GM21526 (cell line): ENCODE measurements around the gene USP22.

Experiments
- ATAC-seq: cut with Tn5 transposase; IDR thresholded peaks from one replicate; pipeline ENCODE4 v1.9.1; 2021; ENCODE audit warnings: moderate library complexity; ENCODE audit not compliant: unreplicated experiment, low FRiP score

Gene USP22

GRCh38 chr17:21053056-21053455 lies 10.2 kb upstream of the USP22 start:
- peak; percentile 60 for ATAC-seq

DNA sequence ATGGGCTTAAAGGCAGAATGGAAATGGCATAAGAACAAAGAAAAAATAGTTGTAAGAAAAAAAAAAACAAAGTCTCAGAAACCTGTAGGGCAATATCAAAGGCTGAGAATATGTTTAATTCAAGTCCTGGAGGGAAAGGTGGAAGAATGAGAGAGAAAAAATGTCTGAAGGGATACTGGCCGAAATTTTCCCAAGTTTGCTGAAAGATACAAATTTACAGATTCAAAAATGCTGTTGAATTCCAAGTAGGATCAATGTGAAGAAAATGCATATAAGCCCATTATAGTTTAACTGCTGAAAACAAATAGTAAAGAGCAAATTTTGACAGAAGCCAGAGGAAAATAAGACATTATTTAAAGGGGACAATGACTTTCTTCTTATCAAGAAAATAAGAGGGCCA lies 6.6 kb upstream of the USP22 start:
- ATAC-seq, result no peak

GRCh38 chr17:21046216-21046615 lies 3.4 kb upstream of the USP22 start:
- no peak for ATAC-seq

GRCh38 chr17:21044971-21045370 lies 2.2 kb upstream of the USP22 start:
- ATAC-seq, result no peak

GRCh38 chr17:21043296-21044232 lies 753 bp upstream of the USP22 start:
- ATAC-seq, result peak; percentile 70

GRCh38 chr17:21041741-21042457 lies 912 bp downstream of the USP22 start:
- ATAC-seq, result no peak

- ATAC-seq, result no peak
These were observed 2.8 kb downstream of the USP22 start for GRCh38 chr17:21039839-21040575.

DNA sequence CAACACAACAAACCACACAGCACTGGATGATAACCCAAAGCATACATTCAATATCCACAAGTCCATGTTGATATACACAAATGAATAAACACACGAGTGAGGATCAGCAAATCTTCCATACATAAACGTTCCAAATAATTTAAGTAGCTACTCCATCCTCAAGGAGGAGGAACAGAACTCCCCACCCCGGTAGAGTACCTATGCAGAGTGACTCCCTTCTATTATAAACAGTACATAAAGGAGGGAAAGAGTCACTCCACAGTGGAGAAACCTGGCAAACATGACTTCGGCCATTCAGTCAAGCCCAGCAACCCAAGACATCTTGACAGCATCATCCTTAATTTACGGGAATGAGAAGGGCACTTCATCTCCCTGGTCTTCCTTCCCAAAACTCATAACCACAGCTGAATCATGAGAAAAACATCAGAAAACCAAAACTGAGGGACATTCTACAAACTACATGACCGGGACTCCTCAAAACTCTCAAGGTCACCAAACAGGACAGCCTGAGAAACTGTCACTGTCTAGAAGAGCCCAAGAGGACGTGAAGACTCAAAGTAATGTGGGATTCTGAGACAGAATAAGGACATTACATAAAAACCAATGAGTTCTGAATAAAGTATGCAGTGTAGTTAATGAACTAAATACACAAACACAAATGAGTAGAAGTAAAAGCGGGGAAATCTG lies 5.6 kb downstream of the USP22 start:
- no peak for ATAC-seq

DNA sequence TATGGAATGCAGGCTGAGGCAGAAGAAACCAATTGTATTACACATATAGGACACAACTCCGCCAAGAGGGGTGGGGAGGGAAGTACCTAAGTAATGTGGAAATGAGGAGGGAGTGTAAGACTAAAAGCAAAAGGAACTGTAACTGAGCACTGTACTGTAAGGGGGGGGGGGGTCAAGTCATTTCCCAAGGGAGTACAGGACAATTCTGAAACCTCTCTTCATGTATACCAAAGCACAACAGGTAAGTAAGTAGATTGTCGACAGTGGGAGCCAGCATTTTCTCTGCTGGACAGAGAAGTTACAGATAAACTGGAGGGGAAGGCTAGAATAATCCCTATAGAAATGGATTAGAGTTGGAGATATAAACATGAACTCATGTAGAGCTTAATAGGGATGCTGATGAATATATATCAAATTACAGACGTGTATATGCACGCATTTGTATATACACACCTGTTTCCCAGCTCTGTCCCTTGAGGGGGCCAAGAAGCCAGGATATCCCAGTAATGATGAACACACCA lies 6.4 kb downstream of the USP22 start:
- ATAC-seq, result no peak

DNA sequence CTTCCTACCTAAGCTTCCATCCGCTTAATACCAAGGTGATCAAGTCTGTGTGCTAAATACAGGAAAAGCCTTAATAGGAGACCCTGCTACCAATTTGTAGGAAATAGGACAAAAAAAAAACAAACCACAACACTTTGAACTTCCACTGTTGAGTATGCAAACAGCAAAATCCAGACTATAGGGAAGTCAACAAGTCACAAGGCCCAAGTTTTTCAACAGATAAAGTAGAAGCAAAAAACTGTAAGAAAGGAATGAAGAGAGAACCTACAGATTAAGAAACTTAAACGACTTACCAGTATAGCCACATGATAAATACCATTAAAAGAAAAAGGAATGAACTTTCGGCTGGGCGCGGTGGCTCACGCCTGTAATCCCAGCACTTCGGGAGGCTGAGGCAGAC lies 7.4 kb downstream of the USP22 start:
- ATAC-seq, result no peak

GRCh38 chr17:21034340-21035235 lies 8.2 kb downstream of the USP22 start:
- ATAC-seq, result no peak

DNA sequence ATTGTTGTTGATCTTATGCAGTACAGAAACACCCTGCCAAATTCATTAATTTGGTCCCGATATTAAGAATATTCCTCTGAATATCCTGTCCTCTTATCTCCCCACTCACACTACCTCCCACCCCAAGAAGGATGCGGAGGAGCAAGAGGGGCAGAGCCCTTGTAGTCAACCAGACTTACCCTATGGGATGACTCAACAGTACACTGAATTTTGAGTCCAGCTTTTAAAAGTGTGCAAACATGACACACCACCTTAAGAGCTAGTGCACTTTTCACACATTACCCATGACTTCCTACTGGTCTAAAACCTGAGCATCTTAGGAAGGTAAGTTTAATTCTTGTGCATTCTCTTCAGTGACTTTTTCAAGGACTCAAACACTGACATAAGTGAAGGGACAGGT lies 9.5 kb downstream of the USP22 start:
- no peak for ATAC-seq

- ATAC-seq, result no peak
These were observed 10.9 kb downstream of the USP22 start for GRCh38 chr17:21031756-21032396.

DNA sequence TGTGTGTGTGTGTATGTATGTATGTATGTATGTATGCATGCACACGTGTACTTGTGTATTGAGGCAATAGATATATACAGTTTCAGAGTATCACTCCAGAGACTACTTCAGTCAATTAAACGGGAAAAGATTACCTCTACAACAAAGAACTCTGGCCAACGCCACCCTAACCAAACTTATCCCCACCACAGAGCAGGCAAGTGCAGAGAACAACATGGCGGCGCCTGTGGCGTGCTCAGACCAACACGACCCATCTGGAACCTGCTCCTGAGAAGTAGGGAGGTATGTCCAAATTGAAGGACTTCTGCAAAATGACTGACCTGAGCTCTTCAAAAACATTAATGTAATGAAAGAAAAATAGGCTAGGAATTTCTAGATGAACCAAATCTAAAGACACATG lies 12.4 kb downstream of the USP22 start:
- no peak for ATAC-seq

DNA sequence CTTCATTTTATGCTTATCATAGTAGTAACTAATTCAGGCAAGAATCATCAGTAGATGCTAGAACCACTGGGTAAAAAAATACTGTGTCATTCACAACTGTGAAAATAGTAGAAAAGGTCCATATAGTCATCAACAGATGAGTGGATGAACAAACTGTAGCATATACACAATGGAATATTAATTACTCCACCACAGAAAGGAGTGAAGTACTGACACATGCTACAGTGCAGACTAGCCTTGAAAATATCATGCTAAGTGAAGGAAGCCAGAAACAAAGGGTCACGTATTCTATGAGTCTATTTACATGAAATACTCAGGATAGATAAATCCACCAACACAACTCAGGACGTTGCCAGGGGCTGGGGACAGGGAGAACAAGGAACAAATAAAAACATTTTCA lies 13.3 kb downstream of the USP22 start:
- no peak for ATAC-seq

DNA sequence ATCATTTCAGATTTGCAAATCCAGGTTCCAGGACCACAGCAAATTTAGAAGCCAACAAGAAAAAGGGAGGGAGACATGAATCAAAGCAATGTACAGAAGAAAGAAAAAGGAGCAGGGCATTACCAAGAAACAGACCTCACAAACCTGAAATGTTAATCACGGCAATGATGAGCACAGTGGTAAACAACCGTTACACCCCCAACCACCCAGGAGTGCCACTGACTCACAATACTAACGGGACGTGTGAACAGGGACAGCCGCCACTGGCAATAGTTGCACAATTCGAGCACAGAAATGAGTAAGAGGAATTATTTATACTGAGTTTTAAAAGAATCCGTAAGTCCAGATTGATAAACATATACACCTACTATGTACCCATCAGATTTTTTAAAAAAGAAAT lies 13.8 kb downstream of the USP22 start:
- no peak for ATAC-seq

DNA sequence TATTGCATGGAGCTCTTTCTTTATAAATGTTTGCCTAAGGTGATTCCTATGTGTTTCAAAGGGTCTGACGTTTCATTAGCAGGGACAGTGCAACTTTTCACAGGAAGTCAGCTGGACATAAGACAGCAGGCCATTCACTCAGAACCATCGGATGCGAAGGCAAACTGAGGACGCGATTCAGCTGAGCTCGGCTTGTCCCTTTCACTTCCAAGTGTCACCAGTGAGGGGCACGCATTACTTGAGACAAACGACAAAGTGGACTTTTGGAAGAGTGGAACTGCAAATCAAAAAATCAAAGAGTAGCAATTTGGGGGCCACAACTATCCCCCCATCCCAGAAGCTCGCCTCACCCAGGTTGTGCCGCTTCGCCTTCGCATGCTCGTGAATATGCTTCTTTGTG lies 14.6 kb downstream of the USP22 start:
- ATAC-seq, result no peak

DNA sequence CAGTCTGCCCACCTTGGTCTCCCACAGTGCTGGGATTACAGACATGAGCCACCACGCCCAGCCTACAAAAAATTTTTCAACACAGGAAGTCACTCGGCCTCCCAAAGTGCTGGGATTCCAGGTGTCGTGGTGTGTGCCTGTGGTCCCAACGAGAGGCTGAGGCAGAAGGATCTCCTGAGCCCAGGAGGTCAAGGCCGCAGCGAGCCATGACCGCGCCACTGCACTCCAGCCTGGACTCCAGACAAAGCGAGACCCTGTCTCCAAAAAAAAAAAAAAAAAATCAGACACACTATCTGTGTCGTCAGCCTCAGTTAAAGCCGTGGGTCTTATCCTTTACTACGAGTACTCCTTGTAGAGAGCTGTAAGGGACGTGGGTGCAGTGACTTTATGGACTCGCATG lies 15.8 kb downstream of the USP22 start:
- ATAC-seq, result no peak

DNA sequence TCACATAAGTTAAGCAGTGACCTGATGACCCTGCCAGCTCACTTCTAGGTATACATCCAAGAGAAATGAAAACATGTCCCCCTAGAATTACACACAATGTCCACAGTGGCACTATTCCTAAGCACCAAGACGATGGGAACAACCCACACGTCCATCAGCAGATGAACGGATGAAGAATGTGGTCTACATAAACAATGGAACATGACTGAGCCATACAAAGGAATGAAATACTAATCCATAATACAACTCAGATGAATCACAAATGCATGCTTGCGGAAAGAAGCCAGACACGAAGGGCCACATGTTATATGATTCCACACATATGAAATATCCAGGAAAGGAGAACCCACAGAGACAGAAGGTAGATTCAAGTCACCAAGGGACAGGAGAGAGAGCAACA lies 17.4 kb downstream of the USP22 start:
- ATAC-seq, result no peak
